GM12874 (cell line): Measurements from ENCODE around the gene IVNS1ABP.

ENCODE experiments used
- TF ChIP-seq, protein P1 (sequence below): IDR thresholded peaks from 2 replicates; pipeline ENCODE4 v1.5.1; 2011; ENCODE audit warnings: low read depth, mild to moderate bottlenecking, control low read depth, low read length, moderate library complexity; ENCODE audit not compliant: insufficient read depth

IVNS1ABP gene

DNA sequence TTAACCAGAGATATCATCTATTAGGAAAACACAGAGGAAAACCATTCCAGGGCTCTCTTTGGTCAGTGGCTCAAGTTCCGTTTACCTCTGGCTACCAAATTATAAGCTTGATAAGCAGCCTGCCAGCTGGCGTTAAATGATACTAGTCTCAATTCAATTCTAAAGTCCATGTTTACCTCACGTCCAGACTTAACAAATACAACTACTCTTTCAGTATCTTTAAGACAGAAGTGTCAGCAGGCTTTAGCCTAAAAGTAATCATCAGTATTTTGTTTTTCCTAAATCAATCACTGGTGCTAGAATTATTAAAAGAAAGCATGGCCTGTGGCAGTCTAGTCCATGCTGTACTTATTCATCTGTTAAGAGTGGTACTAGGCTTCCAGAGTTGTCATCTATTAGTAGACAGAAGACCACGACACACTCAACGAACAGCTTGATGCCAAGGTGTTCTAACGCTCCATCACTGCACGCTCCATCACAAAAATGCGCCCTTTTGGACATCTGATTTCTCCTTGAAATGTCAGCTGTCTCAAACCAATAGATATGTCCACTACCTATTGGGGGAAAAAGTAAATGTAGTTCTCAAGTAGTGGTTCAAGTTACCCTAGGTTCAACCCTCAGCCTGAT is 1.5 kb downstream of the IVNS1ABP start:
- TF ChIP-seq, protein P1, sequence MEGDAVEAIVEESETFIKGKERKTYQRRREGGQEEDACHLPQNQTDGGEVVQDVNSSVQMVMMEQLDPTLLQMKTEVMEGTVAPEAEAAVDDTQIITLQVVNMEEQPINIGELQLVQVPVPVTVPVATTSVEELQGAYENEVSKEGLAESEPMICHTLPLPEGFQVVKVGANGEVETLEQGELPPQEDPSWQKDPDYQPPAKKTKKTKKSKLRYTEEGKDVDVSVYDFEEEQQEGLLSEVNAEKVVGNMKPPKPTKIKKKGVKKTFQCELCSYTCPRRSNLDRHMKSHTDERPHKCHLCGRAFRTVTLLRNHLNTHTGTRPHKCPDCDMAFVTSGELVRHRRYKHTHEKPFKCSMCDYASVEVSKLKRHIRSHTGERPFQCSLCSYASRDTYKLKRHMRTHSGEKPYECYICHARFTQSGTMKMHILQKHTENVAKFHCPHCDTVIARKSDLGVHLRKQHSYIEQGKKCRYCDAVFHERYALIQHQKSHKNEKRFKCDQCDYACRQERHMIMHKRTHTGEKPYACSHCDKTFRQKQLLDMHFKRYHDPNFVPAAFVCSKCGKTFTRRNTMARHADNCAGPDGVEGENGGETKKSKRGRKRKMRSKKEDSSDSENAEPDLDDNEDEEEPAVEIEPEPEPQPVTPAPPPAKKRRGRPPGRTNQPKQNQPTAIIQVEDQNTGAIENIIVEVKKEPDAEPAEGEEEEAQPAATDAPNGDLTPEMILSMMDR = no peak

GRCh38 chr1:185314411-185314810 is 2.6 kb downstream of the IVNS1ABP start:
- TF ChIP-seq, protein P1 = no peak

- TF ChIP-seq, protein P1 = no peak
Observed at GRCh38 chr1:185312361-185313138, 4.5 kb downstream of the IVNS1ABP start.

GRCh38 chr1:185311589-185312225 is 5.3 kb downstream of the IVNS1ABP start:
- TF ChIP-seq, protein P1 = no peak

- TF ChIP-seq, protein P1 = no peak
Observed at GRCh38 chr1:185309566-185309965, 7.5 kb downstream of the IVNS1ABP start.

GRCh38 chr1:185308126-185308525 is 8.9 kb downstream of the IVNS1ABP start:
- TF ChIP-seq, protein P1 = no peak

DNA sequence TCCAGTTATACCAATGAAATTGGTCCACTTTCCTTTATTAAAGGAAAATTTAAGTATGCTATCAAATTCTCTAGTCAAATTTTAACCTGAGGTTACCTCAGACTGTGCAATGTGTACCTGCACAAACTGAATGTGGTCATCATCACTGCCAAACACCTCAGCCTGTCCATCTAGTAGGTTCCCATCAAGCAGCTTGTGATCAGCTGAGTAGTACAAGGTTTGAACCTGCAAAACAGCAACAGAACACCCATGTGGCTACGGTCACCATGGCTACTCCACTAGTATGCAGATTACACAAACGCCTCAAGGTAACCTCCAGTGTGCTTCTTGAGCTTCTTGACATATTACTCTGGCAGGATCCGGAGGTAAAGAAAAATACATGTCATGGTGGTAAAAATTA is 11.6 kb downstream of the IVNS1ABP start:
- TF ChIP-seq, protein P1 = no peak
